ENCODE data around the gene EEA1. TPM values are rescaled to one million over a fixed set of nuclear protein-coding genes. Genes with fewer than 3 reads are reported as not detected.

Gene EEA1
- total RNA-seq, 2 experiments from 2014 or later = 10.5 to 11.1 TPM

DNA sequence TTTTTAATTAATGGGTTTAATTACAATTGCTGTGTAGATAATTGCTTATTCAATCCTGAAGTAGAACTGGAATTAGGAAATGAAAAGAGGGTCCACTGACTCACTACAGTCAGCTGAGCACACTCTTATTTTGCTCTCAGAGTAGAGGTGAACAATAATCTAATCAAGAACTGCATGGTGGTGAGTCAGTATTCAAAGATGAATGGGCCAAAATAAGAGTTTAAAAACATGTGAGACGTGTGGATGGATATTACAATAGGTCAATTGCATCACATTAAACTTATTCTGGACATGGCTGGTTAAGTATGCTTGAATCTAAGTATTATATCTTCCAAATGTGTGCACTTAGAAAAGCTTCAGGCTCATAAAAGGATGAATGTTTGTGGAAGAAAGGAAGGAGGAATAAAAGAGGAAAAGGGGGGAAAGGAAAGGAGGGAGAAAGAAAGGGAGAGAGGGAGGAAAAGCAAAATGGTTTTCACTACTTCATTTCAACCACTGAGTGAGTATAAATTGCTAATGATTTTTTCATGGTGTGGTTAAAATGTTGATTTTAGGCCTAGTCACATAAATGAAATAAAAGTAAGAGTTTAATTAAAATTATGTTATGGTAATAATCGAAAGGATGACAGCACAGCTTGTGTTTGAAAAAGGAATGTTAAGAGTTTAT lies 27.0 kb upstream of the EEA1 start:
- Histone ChIP-seq H3K4me1 (ENCODE audit: insufficient read depth, low read length) (no peaks in the 10 kb centered on the region), H3K9me3 (ENCODE audit: control insufficient read depth in 1 of 2, insufficient read depth in 1 of 2, low read length in 2 of 2) (no peaks in the 10 kb centered on the region), H3K27me3 (ENCODE audit: control insufficient read depth in 1 of 2, insufficient read depth in 2 of 2, low read length in 2 of 2) (no peaks in the 10 kb centered on the region), H3K36me3 (ENCODE audit: insufficient read depth, low read length) (no peaks in the 10 kb centered on the region), H3K27ac (ENCODE audit: low read depth in 1 of 2, low read length in 2 of 2) (no peak overlapping the region), H3K4me3 (ENCODE audit: low read length) (no peak overlapping the region)
- CTCF ChIA-PET = interaction anchor here (0.7 kb wide), 1 partner anchor 1626 kb away, joined by 4 read pairs; no protein-coding TSS in a partner anchor
- no peak for ATAC-seq (ENCODE audit: poor library complexity)
- intact Hi-C loops (cut with DNase I, micrococcal nuclease) = no loop called here
- Mint-ChIP-seq H3K27ac (no peak overlapping the region), H3K27me3 (peaks cover 4% of the 10 kb centered on the region), H3K4me1 (ENCODE audit: low read depth) (no peaks in the 10 kb centered on the region), H3K4me3 (no peak overlapping the region), H3K36me3 (ENCODE audit: low read depth) (no peaks in the 10 kb centered on the region), H3K9me3 (no peaks in the 10 kb centered on the region)
- no peak for TF ChIP-seq CTCF (IDR thresholded peaks at IDR 0.05)
- DNase-seq = no peak
- POLR2A ChIA-PET = interaction anchor here (0.6 kb wide), 1 partner anchor 1987 kb away, joined by 4 read pairs; no protein-coding TSS in a partner anchor

- no peaks in the 10 kb centered on the region for H3K9me3 ChIP-seq (ENCODE audit: control insufficient read depth in 1 of 2, insufficient read depth in 1 of 2, low read length in 2 of 2)
- intact Hi-C loops (cut with DNase I, micrococcal nuclease) = no loop called here
- DNase-seq (no peak), ATAC-seq (ENCODE audit: poor library complexity) (no peak)
- no peaks in the 10 kb centered on the region for H3K9me3 Mint-ChIP-seq
- ChIA-PET POLR2A (no interaction called here), CTCF (no interaction called here)
- H3K27me3 Mint-ChIP-seq = peaks cover 4% of the 10 kb centered on the region
- H3K4me3 ChIP-seq (ENCODE audit: low read length) = no peak overlapping the region
- H3K4me3 Mint-ChIP-seq = no peak overlapping the region
- H3K27ac ChIP-seq (ENCODE audit: low read depth in 1 of 2, low read length in 2 of 2) = no peak overlapping the region
- H3K36me3 Mint-ChIP-seq (ENCODE audit: low read depth) = no peaks in the 10 kb centered on the region
- no peaks in the 10 kb centered on the region for H3K27me3 ChIP-seq (ENCODE audit: control insufficient read depth in 1 of 2, insufficient read depth in 2 of 2, low read length in 2 of 2)
- no peaks in the 10 kb centered on the region for H3K36me3 ChIP-seq (ENCODE audit: insufficient read depth, low read length)
- TF ChIP-seq CTCF (IDR thresholded peaks at IDR 0.05) = no peak
- no peaks in the 10 kb centered on the region for H3K4me1 ChIP-seq (ENCODE audit: insufficient read depth, low read length)
- H3K27ac Mint-ChIP-seq = no peak overlapping the region
- no peaks in the 10 kb centered on the region for H3K4me1 Mint-ChIP-seq (ENCODE audit: low read depth)
Measured at GRCh38 chr12:92953747-92954146, 24.7 kb upstream of the EEA1 start.

DNA sequence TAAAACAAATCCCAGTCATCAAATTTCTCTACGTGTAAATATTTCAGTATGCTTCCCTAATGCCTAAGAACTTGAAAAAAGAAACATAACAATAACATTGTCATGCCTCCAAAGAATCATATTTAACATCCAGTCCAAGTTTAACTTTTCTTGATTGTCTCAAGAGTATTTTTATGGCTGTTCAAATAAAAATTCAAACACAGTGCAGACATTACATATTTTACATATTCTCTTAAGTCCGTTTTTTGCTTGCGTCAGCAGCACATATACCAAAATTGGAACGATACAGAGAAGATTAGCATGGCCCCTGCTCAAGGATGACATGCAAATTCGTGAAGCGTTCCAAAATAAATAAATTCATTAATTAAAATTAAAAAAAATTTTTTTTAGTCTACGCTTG lies 23.3 kb upstream of the EEA1 start:
- no peaks in the 10 kb centered on the region for H3K27me3 ChIP-seq (ENCODE audit: control insufficient read depth in 1 of 2, insufficient read depth in 2 of 2, low read length in 2 of 2)
- no peak for TF ChIP-seq CTCF (IDR thresholded peaks at IDR 0.05)
- DNase-seq (no peak), ATAC-seq (ENCODE audit: poor library complexity) (no peak)
- H3K27ac Mint-ChIP-seq = no peak overlapping the region
- peaks cover 4% of the 10 kb centered on the region for H3K27me3 Mint-ChIP-seq
- H3K27ac ChIP-seq (ENCODE audit: low read depth in 1 of 2, low read length in 2 of 2) = no peak overlapping the region
- H3K4me1 Mint-ChIP-seq (ENCODE audit: low read depth) = no peaks in the 10 kb centered on the region
- CTCF ChIA-PET = no interaction called here
- H3K4me3 ChIP-seq (ENCODE audit: low read length) = no peak overlapping the region
- H3K9me3 ChIP-seq (ENCODE audit: control insufficient read depth in 1 of 2, insufficient read depth in 1 of 2, low read length in 2 of 2) = no peaks in the 10 kb centered on the region
- POLR2A ChIA-PET = interaction anchor here (1.0 kb wide), 1 partner anchor 13 kb away, joined by 5 read pairs; no protein-coding TSS in a partner anchor
- intact Hi-C loops (cut with DNase I, micrococcal nuclease) = no loop called here
- H3K4me1 ChIP-seq (ENCODE audit: insufficient read depth, low read length) = no peaks in the 10 kb centered on the region
- no peaks in the 10 kb centered on the region for H3K36me3 Mint-ChIP-seq (ENCODE audit: low read depth)
- H3K4me3 Mint-ChIP-seq = no peak overlapping the region
- H3K36me3 ChIP-seq (ENCODE audit: insufficient read depth, low read length) = no peaks in the 10 kb centered on the region
- H3K9me3 Mint-ChIP-seq = no peaks in the 10 kb centered on the region
